Measurements from ENCODE around the gene LPAR1.

- TF ChIP-seq, protein P1, sequence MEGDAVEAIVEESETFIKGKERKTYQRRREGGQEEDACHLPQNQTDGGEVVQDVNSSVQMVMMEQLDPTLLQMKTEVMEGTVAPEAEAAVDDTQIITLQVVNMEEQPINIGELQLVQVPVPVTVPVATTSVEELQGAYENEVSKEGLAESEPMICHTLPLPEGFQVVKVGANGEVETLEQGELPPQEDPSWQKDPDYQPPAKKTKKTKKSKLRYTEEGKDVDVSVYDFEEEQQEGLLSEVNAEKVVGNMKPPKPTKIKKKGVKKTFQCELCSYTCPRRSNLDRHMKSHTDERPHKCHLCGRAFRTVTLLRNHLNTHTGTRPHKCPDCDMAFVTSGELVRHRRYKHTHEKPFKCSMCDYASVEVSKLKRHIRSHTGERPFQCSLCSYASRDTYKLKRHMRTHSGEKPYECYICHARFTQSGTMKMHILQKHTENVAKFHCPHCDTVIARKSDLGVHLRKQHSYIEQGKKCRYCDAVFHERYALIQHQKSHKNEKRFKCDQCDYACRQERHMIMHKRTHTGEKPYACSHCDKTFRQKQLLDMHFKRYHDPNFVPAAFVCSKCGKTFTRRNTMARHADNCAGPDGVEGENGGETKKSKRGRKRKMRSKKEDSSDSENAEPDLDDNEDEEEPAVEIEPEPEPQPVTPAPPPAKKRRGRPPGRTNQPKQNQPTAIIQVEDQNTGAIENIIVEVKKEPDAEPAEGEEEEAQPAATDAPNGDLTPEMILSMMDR (conservative IDR thresholded peaks at IDR 0.05), result no peak
- TF ChIP-seq ZFX (IDR thresholded peaks at IDR 0.05), result no peak
These were observed 79.4 kb downstream of the LPAR1 start for GRCh38 chr9:110958847-110959246.
